Measurements from ENCODE around the gene IFT74.

The IFT74 gene

GRCh38 chr9:26955921-26956859, at the start of gene IFT74:
Gene IFT74, plus strand, starts transcription at chr9:26956412. Its CDS starts 5,556 bp downstream, at chr9:26961968.
- peak; percentile 95 for DNase-seq

DNA sequence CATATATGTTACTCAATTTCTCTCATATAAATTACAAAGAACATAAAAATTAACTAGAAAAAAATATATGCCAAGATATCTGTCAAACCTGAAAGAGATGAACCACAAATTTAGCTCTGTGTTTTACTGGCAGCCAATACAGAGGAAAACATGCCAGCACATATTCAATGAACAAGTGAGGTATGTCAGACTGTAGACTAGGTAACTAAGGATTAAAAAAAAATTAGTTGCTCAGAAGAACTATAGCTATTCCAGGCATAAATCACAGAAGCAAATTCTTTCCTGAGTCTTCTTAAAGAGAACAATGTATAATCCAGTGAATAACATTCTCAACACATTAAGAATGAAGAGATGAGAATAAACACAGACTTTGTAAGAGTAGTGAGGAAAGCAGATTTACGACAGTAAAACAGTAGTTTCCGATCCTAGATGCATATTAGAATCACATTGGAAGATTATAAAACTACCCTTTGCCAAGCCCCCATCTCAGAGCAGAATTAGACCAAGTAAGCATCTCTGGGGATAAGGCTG, 43.0 kb upstream of the IFT74 start:
- DNase-seq = no peak

DNA sequence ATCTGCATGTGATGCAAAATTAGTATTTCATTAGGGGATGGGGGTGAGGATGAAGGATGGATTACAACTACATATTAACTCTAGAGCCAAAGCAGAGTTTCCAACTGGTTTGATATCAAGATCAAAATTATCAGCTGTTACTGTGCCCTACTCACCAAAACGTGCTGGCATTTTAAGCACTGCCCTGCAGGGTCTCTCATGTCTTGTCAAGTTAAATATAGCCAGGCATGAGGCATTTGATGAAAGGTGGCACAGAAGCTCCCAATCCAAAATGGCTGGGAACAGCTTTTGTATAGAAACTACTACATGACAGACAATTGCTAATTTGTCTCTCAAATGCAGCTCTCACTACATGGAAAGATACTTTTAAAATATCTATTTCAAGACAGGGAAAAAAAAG, 36.5 kb upstream of the IFT74 start:
- no peak for DNase-seq

DNA sequence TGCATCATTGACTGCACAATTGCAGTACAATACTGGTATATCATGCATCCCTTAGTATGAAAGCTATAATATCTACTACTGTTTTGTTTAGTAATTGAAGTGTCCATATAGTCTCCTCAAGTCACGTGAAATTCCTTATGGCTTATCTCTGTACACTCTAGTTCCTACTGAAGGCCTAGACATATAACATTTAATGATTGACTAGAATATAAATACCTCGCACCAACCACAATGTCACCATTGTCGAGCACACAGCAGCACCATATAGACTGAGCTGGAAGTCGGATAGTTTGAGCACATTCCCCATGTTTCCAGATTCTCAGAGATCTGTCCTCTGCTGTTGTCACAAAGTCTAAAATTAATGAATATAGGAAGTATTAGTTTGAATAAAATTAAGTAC, 30.6 kb upstream of the IFT74 start:
- no peak for DNase-seq

DNA sequence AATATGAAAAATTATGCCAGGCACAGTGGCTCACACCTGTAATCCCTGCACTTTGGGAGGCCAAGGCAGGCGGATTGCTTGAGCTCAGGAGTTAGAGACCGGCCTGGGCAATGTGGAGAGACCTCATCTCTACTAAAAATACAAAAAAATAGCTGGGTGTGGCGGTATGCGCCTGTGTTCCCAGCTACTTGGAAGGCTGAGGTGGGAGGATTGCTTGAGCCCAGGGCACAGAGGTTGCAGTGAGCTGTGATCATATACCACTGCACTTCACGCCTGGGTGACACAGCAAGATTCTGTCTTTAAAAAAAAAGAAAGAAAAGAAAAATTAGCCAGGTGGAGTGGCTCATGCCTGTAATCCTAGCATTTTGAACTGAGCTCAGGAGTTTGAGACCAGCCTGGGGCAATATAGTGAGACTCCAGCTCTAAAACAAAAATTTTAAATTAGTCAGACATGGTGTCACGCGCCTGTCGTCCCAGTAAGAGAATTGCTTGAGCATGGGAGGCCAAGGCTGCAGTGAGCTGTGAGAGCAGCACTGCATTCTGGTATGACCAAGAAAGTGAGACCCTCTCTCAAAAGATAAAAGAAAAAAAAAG, 27.2 kb upstream of the IFT74 start:
- DNase-seq = no peak

GRCh38 chr9:26935847-26936246, 20.4 kb upstream of the IFT74 start:
- no peak for DNase-seq

DNA sequence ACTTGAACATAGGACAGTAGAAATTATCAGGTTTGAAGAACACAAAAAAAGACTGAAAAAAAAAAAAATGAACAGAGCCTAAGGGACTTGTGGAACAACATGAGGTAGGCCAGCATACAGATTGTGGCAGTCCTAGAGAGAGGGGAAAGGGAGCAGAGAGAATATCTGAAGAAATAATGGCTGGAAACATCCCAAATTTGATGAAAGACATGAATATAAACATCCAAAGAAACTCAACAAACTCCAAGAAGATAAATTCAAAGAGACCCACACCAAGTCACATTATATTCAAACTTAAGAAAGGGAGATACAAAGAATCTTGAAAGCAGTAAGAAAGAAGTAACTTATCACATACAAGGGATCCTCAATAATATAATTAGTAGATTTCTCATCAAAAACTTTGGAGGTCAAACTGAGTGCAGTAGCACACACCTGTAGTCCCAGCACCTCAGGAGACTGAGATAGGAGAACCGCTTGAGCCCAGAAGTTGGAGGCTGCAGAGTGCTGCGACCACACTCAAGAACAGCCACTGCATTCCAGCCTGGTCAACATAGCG, 18.3 kb upstream of the IFT74 start:
- no peak for DNase-seq

- DNase-seq = no peak
Measured at GRCh38 chr9:26939955-26940711, 16.1 kb upstream of the IFT74 start.

DNA sequence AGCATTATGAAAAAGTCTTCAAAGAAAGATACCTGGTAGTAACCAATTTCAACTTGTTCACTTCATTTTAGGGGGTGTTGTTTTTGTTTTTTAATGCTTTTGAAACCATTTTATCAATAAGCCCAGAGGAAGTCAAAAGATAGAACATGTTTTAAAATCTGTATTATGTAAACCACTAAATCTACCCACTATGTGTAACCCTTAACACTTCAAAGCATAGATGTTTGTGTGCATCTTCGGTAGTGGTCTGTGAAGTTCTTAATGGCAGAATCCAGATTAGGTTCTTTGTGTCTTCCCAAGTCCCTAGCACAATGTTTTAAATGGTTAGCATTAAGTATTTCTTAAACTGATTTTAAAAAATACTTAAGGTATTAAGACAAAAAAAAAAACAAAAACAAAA, 15.4 kb upstream of the IFT74 start:
- no peak for DNase-seq

DNA sequence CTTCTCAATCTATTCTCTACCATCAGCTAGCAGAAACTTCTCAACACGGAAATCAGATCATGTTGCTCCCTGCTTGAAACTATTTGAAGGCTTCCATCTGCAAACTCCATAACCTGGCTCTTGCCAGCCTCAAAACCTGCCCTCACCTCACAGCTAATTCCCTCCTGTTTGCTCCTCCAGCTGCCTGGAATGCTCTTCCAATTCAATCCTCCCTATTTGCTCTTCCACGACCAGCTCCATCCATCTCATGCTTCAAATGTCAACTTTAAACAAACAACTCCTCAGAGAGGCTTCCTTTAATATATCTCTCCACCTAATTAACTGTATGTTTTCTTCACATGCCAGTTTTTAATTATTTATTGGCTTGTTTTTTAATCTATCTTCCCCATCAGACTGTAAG, 10.6 kb upstream of the IFT74 start:
- no peak for DNase-seq

- DNase-seq = peak; percentile 88
Measured at GRCh38 chr9:26946753-26947727, 9.2 kb upstream of the IFT74 start, which contains the start of gene PLAA. Gene PLAA, minus strand, starts transcription at chr9:26947242. Its CDS starts 197 bp downstream, at chr9:26947045.

GRCh38 chr9:26947736-26948135, 8.5 kb upstream of the IFT74 start:
- DNase-seq = no peak

- DNase-seq = no peak
Measured at GRCh38 chr9:26949637-26950069, 6.6 kb upstream of the IFT74 start.

DNA sequence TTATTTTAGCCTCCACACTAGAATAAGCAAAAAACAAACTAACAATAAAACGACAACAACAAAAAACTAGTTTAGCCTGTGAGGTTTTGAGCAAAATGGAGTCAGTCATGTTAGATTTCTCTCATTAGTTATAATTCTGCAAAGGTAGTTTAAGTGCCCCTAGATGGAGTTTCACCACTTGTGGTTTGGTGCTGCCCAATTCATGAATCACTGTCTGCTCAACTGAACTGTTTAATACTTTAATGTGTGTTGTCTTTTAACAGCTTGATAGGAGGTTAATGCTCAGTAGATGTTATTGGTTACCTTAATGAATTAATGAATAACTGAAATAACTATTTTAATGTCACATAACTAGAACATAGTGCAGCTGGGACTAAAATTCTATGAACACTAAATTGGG, 5.7 kb upstream of the IFT74 start:
- no peak for DNase-seq

DNA sequence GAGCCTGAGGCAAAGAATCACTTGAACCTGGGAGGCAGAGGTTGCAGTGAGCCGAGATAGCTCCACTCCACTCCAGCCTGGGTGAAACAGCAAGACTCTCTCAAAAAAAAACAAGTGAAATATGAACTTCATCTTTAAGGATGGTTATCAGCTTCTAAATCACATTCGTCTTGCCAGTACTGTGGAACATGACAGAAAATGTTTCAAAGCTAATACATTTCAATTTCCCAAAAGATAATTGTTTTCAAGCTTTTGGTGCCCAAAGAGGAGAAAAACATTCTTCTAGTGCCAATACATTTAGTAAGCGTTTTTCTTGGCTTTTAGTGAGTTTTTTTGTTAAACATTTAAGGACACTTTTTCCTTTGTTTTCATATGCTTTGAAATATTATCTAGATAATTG, 4.4 kb upstream of the IFT74 start:
- DNase-seq = no peak

GRCh38 chr9:26954050-26954508, 2.1 kb upstream of the IFT74 start:
- DNase-seq = no peak

- no peak for DNase-seq
Measured at GRCh38 chr9:26955222-26955903, 849 bp upstream of the IFT74 start.

DNA sequence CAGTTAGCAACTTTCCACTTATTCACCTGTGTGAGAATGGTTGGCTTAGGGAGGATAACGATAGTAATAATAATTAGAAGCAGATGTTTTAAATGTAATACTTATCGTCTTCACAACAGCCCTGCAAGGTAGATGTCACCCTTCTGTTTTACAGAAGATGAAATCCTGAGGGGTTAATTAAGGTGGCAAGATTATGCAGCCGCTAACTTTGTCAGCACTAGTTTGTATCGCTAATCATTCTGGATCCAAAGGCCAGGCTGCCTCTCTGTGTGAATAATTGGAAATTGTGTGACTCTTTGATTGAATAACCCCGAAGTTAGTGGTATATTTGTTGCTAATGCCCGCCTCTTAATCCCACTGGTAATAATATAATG, 635 bp downstream of the IFT74 start:
- no peak for DNase-seq

DNA sequence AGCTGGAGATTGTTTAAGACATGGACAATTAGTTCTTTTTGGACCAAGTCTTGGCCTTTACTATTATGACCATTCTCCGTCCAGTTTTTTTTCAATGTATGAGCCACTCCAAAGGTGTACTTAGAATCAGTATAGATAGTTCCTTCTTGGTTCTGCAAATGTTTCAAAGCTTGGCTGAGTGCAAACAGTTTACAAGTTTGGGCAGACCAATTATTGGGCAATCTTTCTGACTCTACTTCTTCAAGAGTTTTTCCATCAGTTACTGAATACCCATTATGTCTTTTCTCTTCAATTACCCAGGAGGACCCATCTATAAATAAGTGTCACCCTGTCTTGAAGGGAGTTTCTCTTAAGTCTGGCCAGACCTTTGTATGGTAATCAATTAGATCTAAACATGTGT, 15.5 kb downstream of the IFT74 start:
- no peak for DNase-seq

DNA sequence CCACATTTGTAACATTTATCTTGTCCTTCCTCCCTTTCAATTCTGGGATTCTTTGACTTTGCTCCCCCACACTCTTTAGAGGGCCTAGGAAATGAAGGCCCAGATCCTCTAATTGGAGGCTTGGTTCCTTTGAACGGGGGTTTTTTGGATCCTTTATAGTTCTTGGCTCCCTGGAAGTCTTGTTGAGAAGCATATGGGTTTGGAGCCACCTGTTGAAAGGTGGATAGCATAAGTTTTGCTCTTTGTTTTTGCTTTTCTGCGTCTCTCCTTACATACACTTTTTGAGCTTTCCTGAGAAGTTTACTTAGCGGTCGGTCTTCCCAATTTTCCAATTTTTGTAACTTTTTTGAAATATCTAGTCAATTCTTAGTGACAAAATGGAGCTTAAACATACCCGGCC, 17.8 kb downstream of the IFT74 start:
- DNase-seq = no peak

GRCh38 chr9:26974927-26975326, 18.7 kb downstream of the IFT74 start:
- no peak for DNase-seq
